A549 (cell line): ENCODE results near the gene IFT43.

ENCODE experiments used
- CTCF ChIP-seq: fragments of >200 bp; sonication (Bioruptor Twin); formaldehyde crosslinking; IDR thresholded peaks from 3 replicates; pipeline ENCODE4 v1.5.1; 2016
- RCOR1 ChIP-seq: fragments of 150-350 bp; IDR thresholded peaks from 2 replicates; pipeline ENCODE4 v1.6.1; 2014; ENCODE audit warnings: antibody characterized with exemption, low read length, low read depth
- TP53 ChIP-seq: fragments of 250-450 bp; sonication (Bioruptor Pico); IDR thresholded peaks from 2 replicates; pipeline ENCODE4 v1.5.0; 2021; ENCODE audit warnings: mild to moderate bottlenecking, moderate library complexity

GRCh38 chr14:76085358-76085757 lies 99.8 kb downstream of the IFT43 start:
- TF ChIP-seq CTCF (no peak), RCOR1 (no peak), TP53 (CRISPR knock-in tag) (no peak)
